Activated B cell treated with CpG ODN at 0.5 μM for 24 hours (primary cell): ENCODE measurements around the gene NELFCD. TPM values are rescaled to one million over a fixed set of nuclear protein-coding genes. Genes with fewer than 3 reads are reported as not detected.

Experiments used
- ATAC-seq: fragments of 200-7000 bp; cut with Tn5 transposase; one replicate; pipeline ENCODE4 v1.10.0; 2021; ENCODE audit warnings: low read depth, mild to moderate bottlenecking, moderate library complexity
- CTCF ChIA-PET: fragments of 350-600 bp; sonication (Branson Sonifier 250); formaldehyde crosslinking; loops from one replicate; lab custom pipeline; 2021; ENCODE audit warnings: antibody characterized with exemption; lab: Charles Lee
- POLR2A ChIA-PET: fragments of 350-600 bp; sonication (Branson Sonifier 250); formaldehyde crosslinking; loops from one replicate; lab custom pipeline; 2021; ENCODE audit warnings: antibody characterized with exemption; lab: Charles Lee
- DNase-seq: peaks from one replicate; pipeline ENCODE4 v3.0.0; 2022
- H3K27ac Mint-ChIP-seq: one replicate; pipeline ENCODE4 v1.8.0; 2020; ENCODE audit warnings: mixed read lengths
- H3K27me3 Mint-ChIP-seq: one replicate; pipeline ENCODE4 v1.8.0; 2021; ENCODE audit warnings: mixed read lengths
- H3K36me3 Mint-ChIP-seq: one replicate; pipeline ENCODE4 v1.8.0; 2021; ENCODE audit warnings: low read depth, mixed read lengths
- H3K4me1 Mint-ChIP-seq: one replicate; pipeline ENCODE4 v1.8.0; 2021; ENCODE audit warnings: mixed read lengths
- H3K4me3 Mint-ChIP-seq: one replicate; pipeline ENCODE4 v1.8.0; 2020; ENCODE audit warnings: mild to moderate bottlenecking, mixed read lengths
- H3K9me3 Mint-ChIP-seq: one replicate; pipeline ENCODE4 v1.8.0; 2020; ENCODE audit warnings: mixed read lengths
- intact Hi-C: fragments of 100-400 bp; cut with micrococcal nuclease; formaldehyde crosslinking; loops from one replicate; pipeline ENCODE4 v1.15.1; 2024
- total RNA-seq: library from RNA; stranded (reverse); gene quantifications from 2 replicates; pipeline ENCODE4 v1.2.3, GENCODE V29; 2022
- TF ChIP-seq, protein P1 (sequence below): fragments of 200-600 bp; IDR thresholded peaks from one replicate; pipeline ENCODE4 v1.8.0; 2022; ENCODE audit warnings: antibody characterized with exemption, mild to moderate bottlenecking

The NELFCD gene, protein sequence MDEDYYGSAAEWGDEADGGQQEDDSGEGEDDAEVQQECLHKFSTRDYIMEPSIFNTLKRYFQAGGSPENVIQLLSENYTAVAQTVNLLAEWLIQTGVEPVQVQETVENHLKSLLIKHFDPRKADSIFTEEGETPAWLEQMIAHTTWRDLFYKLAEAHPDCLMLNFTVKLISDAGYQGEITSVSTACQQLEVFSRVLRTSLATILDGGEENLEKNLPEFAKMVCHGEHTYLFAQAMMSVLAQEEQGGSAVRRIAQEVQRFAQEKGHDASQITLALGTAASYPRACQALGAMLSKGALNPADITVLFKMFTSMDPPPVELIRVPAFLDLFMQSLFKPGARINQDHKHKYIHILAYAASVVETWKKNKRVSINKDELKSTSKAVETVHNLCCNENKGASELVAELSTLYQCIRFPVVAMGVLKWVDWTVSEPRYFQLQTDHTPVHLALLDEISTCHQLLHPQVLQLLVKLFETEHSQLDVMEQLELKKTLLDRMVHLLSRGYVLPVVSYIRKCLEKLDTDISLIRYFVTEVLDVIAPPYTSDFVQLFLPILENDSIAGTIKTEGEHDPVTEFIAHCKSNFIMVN
- total RNA-seq, result 97.2 and 107 TPM in 2 replicates

DNA sequence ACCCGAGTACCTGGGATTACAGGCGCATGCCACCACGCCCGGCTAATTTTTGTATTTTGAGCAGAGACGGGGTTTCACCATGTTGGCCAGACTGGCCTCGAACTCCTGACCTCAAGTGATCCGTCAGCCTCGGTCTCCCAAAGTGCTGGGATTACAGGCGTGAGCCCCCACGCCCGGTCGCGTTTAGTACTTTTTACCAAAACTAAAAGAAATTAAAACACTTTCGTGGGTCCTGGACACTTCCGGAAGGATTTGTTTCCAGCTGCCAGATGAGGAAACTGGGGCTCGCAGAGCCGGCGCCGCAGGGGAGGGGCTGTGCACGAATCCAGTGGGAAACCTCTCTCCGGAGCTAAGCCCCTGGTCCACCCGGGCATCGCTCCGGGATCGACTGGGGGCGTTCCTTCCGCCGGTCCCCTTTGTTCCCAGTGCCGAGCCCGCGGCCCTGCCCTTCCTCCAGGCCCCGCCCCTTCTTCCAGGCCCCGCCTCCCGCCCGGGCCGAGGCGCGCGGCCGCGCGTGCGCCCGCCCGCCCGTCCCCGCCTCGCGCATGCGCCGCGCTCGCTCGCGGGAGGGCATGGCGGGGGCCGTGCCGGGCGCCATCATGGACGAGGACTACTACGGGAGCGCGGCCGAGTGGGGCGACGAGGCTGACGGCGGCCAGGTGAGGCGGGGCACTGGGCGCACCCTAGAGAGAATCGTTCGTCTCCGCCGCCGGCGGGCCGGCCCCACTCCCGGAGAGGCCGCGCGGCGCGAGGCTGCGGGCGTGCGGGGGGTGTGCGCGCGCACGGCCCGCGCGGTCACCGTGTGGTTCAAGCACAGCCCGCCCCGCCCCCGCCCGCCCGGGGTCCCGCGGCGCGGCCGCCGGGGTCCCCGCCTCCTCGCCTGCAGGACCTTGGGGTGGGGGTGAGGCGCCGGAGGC is at the start of gene NELFCD:
Gene NELFCD, plus strand, starts transcription at position 546 of the 917 bp plus-strand sequence. Its CDS starts 54 bp downstream, at position 600.
- H3K4me1 Mint-ChIP-seq, result peaks cover 45% of the 10 kb centered on the region
- no peaks in the 10 kb centered on the region for H3K27me3 Mint-ChIP-seq
- ChIA-PET CTCF (no interaction called here), POLR2A (interaction anchor here (0.6 to 3.9 kb wide), 16 partner anchors 10 to 1379 kb away, joined by 3 to 35 read pairs (median 5); partner anchors contain the start of gene ATP5F1E)
- ATAC-seq (peak; percentile 89), DNase-seq (peak; percentile 95)
- H3K36me3 Mint-ChIP-seq, result peaks cover 7% of the 10 kb centered on the region
- TF ChIP-seq, protein P1, sequence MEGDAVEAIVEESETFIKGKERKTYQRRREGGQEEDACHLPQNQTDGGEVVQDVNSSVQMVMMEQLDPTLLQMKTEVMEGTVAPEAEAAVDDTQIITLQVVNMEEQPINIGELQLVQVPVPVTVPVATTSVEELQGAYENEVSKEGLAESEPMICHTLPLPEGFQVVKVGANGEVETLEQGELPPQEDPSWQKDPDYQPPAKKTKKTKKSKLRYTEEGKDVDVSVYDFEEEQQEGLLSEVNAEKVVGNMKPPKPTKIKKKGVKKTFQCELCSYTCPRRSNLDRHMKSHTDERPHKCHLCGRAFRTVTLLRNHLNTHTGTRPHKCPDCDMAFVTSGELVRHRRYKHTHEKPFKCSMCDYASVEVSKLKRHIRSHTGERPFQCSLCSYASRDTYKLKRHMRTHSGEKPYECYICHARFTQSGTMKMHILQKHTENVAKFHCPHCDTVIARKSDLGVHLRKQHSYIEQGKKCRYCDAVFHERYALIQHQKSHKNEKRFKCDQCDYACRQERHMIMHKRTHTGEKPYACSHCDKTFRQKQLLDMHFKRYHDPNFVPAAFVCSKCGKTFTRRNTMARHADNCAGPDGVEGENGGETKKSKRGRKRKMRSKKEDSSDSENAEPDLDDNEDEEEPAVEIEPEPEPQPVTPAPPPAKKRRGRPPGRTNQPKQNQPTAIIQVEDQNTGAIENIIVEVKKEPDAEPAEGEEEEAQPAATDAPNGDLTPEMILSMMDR, result no peak
- H3K9me3 Mint-ChIP-seq, result peaks cover 3% of the 10 kb centered on the region
- peak within 1 kb of the TSS; percentile 91 for H3K4me3 Mint-ChIP-seq
- intact Hi-C loops, result loop anchor here (1.0 to 5.0 kb wide), 7 partner anchors 24 to 241 kb away; partner anchors contain the start of genes ATP5F1E and PRELID3B
- peak within 1 kb of the TSS; percentile 80 for H3K27ac Mint-ChIP-seq

DNA sequence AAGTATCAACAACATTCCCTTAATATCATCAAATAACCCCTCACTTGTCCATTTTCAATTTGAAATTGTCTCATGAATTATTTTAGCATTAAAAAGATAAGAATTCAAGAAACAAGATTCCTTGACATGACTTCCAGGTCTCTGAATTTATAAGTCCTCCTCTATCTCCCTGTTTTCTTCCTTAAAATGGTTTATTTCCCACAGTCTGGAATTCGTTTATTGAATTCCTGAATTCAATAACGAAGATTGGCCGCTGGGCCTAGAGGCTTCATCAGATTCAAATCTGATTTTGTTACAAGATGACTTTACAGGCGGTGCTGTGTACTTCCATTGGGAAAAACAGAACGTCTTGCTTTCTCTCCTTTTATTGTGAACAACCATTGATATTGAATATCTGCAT is 48.9 kb upstream of the NELFCD start:
- Mint-ChIP-seq H3K27ac (no peak overlapping the region), H3K4me1 (no peaks in the 10 kb centered on the region), H3K4me3 (no peak overlapping the region), H3K27me3 (no peaks in the 10 kb centered on the region), H3K36me3 (no peaks in the 10 kb centered on the region), H3K9me3 (peaks cover 3% of the 10 kb centered on the region)
- ATAC-seq, result no peak
- ChIA-PET POLR2A (no interaction called here), CTCF (no interaction called here)
- TF ChIP-seq, protein P1, result no peak
- intact Hi-C loops, result no loop called here
- no peak for DNase-seq

DNA sequence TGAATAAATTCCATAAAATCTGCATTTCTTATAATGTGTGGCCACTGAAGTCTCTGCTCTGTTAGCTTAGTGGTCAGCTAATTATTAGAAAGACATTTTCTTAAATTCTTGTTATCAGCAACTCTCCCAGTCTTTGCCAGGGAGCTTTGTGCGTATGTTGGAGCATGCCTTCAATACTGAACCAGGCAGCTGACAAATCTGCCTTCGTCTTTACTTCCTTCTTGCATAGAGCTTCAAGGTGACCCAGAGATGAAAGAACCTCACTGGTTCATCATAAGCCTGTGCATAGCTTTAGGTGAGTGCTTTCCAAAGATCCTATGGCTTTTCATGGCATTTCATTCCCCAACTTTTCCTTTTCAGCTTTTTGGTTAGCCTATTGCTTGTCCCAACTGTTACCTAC is 43.0 kb upstream of the NELFCD start:
- Mint-ChIP-seq H3K9me3 (peaks cover 3% of the 10 kb centered on the region), H3K4me3 (no peak overlapping the region), H3K27ac (no peak overlapping the region), H3K4me1 (peaks cover 15% of the 10 kb centered on the region), H3K27me3 (no peaks in the 10 kb centered on the region), H3K36me3 (no peaks in the 10 kb centered on the region)
- CTCF ChIA-PET, result interaction anchor here (1.3 kb wide), 1 partner anchor 150 kb away, joined by 4 read pairs; no protein-coding TSS in a partner anchor
- ATAC-seq (no peak), DNase-seq (no peak)
- POLR2A ChIA-PET, result interaction anchor here (1.0 kb wide), 2 partner anchors 41 to 43 kb away, joined by 3 to 4 read pairs; partner anchors contain the start of gene NELFCD
- intact Hi-C loops, result loop anchor here (5.0 kb wide), 1 partner anchor 44 kb away; the partner anchor contains the start of gene NELFCD
- TF ChIP-seq, protein P1, result no peak

DNA sequence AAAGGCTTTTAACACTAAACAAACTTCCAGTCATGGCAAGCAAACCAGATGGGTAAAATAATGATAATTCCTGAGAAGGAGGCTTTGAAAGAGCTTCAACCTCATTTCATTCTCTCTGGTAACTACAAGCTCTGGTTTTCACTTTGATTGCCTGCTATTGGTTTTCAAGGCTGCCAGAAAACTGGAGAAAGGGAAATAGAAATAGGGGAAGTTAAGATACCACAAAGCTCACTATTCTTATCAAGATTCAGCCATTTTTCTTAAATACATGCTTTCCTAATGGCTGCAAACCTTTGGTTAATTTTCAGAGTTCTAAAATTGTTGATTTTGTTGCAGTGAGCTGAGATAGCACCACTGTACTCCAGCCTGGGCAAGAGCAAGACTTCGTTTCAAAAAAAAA is 42.5 kb upstream of the NELFCD start:
- ATAC-seq, result no peak
- no peaks in the 10 kb centered on the region for H3K27me3 Mint-ChIP-seq
- intact Hi-C loops, result loop anchor here (5.0 kb wide), 1 partner anchor 44 kb away; the partner anchor contains the start of gene NELFCD
- peaks cover 15% of the 10 kb centered on the region for H3K4me1 Mint-ChIP-seq
- H3K27ac Mint-ChIP-seq, result peak overlapping the region; percentile 24
- ChIA-PET POLR2A (interaction anchor here (0.7 to 1.0 kb wide), 2 partner anchors 42 to 44 kb away, joined by 3 to 5 read pairs; no protein-coding TSS in a partner anchor), CTCF (interaction anchor here (1.3 kb wide), 1 partner anchor 149 kb away, joined by 4 read pairs; no protein-coding TSS in a partner anchor)
- no peaks in the 10 kb centered on the region for H3K36me3 Mint-ChIP-seq
- peaks cover 3% of the 10 kb centered on the region for H3K9me3 Mint-ChIP-seq
- DNase-seq, result no peak
- H3K4me3 Mint-ChIP-seq, result no peak overlapping the region
- TF ChIP-seq, protein P1, result no peak
